Measurements from ENCODE around the gene EWSR1. TPM values are rescaled to one million over a fixed set of nuclear protein-coding genes. Genes with fewer than 3 reads are reported as not detected.

The EWSR1 gene
- total RNA-seq, 1 donor from 2014 or later: 133 TPM

- peaks cover 43 to 74% of the 10 kb centered on the region in 2 donors for H3K36me3 ChIP-seq
- intact Hi-C loops (cut with DNase I): no loop called here
- no peaks in the 10 kb centered on the region for H3K27me3 ChIP-seq
- no peaks in the 10 kb centered on the region for H3K9me3 ChIP-seq
- H3K4me3 ChIP-seq: no peak overlapping the region
- no peak for TF ChIP-seq CTCF (IDR thresholded peaks at IDR 0.05)
- no peak for DNase-seq (ENCODE audit: low spot score in 2 of 2)
- H3K27ac ChIP-seq: no peak overlapping the region
- H3K4me1 ChIP-seq: no peaks in the 10 kb centered on the region
These were observed 61.5 kb downstream of the EWSR1 start for GRCh38 chr22:29329581-29329980.

GRCh38 chr22:29330291-29330690 is 62.2 kb downstream of the EWSR1 start:
- peaks cover 50 to 80% of the 10 kb centered on the region in 2 donors for H3K36me3 ChIP-seq
- TF ChIP-seq CTCF (IDR thresholded peaks at IDR 0.05): no peak
- H3K4me1 ChIP-seq: no peaks in the 10 kb centered on the region
- no peak overlapping the region for H3K4me3 ChIP-seq
- no peaks in the 10 kb centered on the region for H3K27me3 ChIP-seq
- H3K9me3 ChIP-seq: no peaks in the 10 kb centered on the region
- H3K27ac ChIP-seq: no peak overlapping the region
- no peak for DNase-seq (ENCODE audit: low spot score in 2 of 2)
- intact Hi-C loops (cut with DNase I): no loop called here

- Histone ChIP-seq H3K4me3 (no peak overlapping the region), H3K4me1 (no peaks in the 10 kb centered on the region), H3K9me3 (no peaks in the 10 kb centered on the region), H3K36me3 (peaks cover 50 to 85% of the 10 kb centered on the region in 2 donors), H3K27ac (no peak overlapping the region), H3K27me3 (no peaks in the 10 kb centered on the region)
- intact Hi-C loops (cut with DNase I): no loop called here
- no peak for TF ChIP-seq CTCF (IDR thresholded peaks at IDR 0.05)
- no peak for DNase-seq (ENCODE audit: low spot score in 2 of 2)
These were observed 62.7 kb downstream of the EWSR1 start for GRCh38 chr22:29330753-29331152.

- H3K27me3 ChIP-seq: no peaks in the 10 kb centered on the region
- DNase-seq (ENCODE audit: low spot score in 2 of 2): no peak
- no peak overlapping the region for H3K27ac ChIP-seq
- H3K36me3 ChIP-seq: peaks cover 50 to 89% of the 10 kb centered on the region in 2 donors
- intact Hi-C loops (cut with DNase I): no loop called here
- TF ChIP-seq CTCF (IDR thresholded peaks at IDR 0.05): no peak
- H3K4me1 ChIP-seq: no peaks in the 10 kb centered on the region
- H3K4me3 ChIP-seq: no peak overlapping the region
- H3K9me3 ChIP-seq: no peaks in the 10 kb centered on the region
These were observed 63.1 kb downstream of the EWSR1 start for GRCh38 chr22:29331213-29331612.

GRCh38 chr22:29331658-29332300 is 63.7 kb downstream of the EWSR1 start:
- intact Hi-C loops (cut with DNase I): no loop called here
- no peak overlapping the region for H3K4me3 ChIP-seq
- no peaks in the 10 kb centered on the region for H3K9me3 ChIP-seq
- no peak for TF ChIP-seq CTCF (IDR thresholded peaks at IDR 0.05)
- peaks cover 50 to 91% of the 10 kb centered on the region in 2 donors for H3K36me3 ChIP-seq
- H3K27ac ChIP-seq: no peak overlapping the region
- no peaks in the 10 kb centered on the region for H3K4me1 ChIP-seq
- DNase-seq (ENCODE audit: low spot score in 2 of 2): no peak
- H3K27me3 ChIP-seq: no peaks in the 10 kb centered on the region

All from ascending aorta (tissue), 2 donors.